NOMO-1 treated with DMSO at 0.1 percent for 48 hours (cell line): ENCODE measurements around the gene MYT1.
"Not testable (repeated sequence)": the region's sequence is repeated elsewhere in the genome, so short reads cannot be mapped to it uniquely, and the experiment has no call there.

Source experiments
- DNase-seq: peaks from one replicate; lab custom pipeline; 2025; ENCODE audit not compliant: unreplicated experiment; lab: John Stamatoyannopoulos, UW

The MYT1 gene

GRCh38 chr20:64164123-64164836 is at the start of gene MYT1:
Gene MYT1, plus strand, starts transcription at chr20:64164452. Its CDS starts 34,410 bp downstream, at chr20:64198862.
- no peak for DNase-seq

DNA sequence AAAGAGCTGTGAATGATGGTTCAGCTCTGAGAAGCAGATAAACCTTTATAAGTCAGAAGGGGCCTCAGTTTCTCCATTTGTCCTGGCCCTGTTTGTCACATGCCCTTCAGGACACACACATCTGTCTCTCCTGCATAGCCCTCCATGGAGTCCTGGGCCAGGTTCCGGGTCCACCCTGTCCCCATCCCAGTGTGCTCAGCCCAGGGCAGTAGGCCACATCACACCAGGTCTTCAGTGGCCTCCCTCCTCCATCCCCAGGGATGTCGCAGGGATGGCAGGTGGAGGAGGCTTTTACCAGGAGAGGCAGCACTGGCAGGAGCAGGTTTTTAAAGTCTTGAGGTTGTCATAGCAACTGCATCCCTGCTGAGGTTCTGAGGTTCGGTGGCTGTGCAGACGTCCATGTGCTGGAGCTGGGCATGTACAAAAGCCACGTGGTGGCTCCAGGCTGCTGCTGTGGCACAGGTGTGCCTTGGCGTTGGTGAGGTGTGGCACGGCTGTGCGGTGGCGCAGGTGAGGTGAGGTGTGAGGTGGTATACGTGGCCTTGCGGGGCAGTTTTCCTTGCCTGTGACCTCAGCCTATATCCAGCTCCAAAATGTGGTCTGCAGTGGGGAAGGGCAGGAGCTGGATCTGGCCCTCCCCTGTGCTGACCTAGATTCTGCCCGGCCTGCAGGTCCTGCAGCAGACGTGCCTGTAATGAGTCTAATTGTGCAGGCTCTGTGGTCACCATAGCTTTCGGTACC is 48.9 kb upstream of the MYT1 start:
- DNase-seq = no peak

- no peak for DNase-seq
These were observed 48.2 kb upstream of the MYT1 start for GRCh38 chr20:64116016-64116415.

GRCh38 chr20:64116541-64117431 is 47.5 kb upstream of the MYT1 start:
- no peak for DNase-seq

GRCh38 chr20:64117432-64117777 is 46.8 kb upstream of the MYT1 start:
- not testable (repeated sequence) for DNase-seq

GRCh38 chr20:64119301-64119680 is 45.0 kb upstream of the MYT1 start:
- DNase-seq = no peak

- DNase-seq = no peak
These were observed 44.4 kb upstream of the MYT1 start for GRCh38 chr20:64119681-64120341.

- no peak for DNase-seq
These were observed 42.7 kb upstream of the MYT1 start for GRCh38 chr20:64121586-64121985.

DNA sequence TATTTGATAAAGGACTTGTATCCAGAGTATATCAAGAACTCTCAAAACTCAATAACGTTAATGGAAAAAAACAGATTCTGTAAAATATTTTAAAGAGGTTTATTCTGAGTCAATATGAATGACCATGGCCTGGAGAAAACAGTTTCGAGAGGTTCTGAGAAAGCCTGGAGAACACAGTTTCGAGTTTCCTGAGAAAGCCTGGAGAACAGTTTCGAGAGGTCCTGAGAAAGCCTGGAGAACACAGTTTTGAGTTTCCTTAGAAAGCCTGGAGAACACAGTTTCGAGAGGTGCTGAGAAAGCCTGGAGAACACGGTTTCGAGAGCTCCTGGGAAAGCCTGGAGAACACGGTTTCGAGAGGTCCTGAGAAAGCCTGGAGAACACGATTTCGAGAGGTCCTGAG is 41.3 kb upstream of the MYT1 start:
- not testable (repeated sequence) for DNase-seq

GRCh38 chr20:64123517-64123916 is 40.7 kb upstream of the MYT1 start:
- not testable (repeated sequence) for DNase-seq

GRCh38 chr20:64129146-64129782 is 35.0 kb upstream of the MYT1 start:
- no peak for DNase-seq

- no peak for DNase-seq
These were observed 34.0 kb upstream of the MYT1 start for GRCh38 chr20:64130271-64130670.

- no peak for DNase-seq
These were observed 33.4 kb upstream of the MYT1 start for GRCh38 chr20:64130876-64131275.

DNA sequence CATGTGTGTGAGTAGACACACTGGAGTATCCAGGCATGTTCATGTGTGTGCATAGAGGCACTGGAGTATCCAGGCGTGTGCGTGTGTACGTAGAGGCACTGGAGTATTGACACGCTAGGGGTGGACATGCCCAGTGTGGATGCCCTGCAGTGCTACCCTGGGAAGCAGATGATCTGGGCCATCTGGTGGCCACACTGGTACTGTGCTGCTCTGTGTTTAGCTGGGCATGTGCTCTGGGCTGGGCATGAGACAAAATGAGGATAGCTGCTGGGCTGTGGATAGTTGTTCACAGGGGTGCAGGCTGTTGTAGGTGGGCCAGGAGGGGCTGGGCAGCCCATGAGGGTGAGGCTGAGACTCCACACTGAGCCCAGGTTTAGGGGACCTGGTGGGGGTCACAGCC is 32.8 kb upstream of the MYT1 start:
- no peak for DNase-seq

- DNase-seq = no peak
These were observed 30.3 kb upstream of the MYT1 start for GRCh38 chr20:64133951-64134407.

GRCh38 chr20:64134744-64135143 is 29.5 kb upstream of the MYT1 start:
- not testable (repeated sequence) for DNase-seq

- DNase-seq = no peak
These were observed 28.1 kb upstream of the MYT1 start for GRCh38 chr20:64136004-64136710.

DNA sequence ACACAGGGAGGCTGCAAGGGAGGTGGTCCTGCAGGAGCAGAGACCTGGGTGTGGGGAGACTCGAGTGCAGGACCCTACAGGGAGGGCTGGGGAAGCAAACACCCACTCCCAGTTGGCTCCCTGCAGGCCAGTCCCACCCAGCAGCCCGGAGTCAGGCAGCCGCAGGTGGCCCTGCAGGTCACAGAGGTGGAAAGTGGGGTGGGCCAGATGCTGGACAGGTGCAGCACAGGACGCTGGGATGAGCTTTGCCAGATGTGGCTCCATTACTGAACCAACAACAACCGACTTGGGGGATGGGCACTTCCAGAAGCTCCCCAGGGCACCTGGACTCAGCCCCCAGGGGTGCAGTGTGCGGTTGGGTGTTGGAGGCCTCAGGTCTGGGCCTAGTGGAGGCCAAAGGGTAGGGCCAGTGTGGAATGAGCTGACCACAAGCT is 26.6 kb upstream of the MYT1 start:
- no peak for DNase-seq

DNA sequence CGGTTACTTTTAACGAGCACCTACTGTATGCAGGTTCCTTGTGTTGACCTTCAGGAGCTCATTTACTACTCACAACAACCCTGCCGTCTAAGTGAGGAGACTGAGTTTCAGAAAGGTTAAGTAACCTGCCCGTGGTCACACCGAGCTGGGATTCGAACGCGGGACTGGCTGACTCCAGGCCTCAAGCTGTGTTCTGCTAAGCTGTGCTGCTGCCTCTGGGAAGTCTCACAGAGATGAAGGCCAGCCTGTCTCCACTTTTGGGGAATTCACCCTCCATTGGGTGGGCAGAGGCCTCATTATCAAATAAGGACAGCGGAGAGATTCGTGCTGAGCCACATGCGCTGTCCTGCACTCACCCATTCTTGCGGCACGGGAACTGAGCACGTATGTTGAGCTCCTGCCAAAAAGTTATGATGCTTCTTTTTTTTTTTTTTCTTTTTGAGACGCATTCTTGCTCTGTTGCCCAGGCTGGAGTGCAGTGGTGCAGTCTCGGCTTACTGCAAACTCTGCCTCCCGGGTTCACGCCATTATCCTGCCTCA is 25.9 kb upstream of the MYT1 start:
- DNase-seq = no peak
